HCT116 (cell line): ENCODE results near the gene SFXN5.

Experiments used
- CEBPB ChIP-seq: IDR thresholded peaks from 2 replicates; pipeline ENCODE4 v1.6.1; 2012; ENCODE audit warnings: low read depth
- EZH2 ChIP-seq: fragments of 200-600 bp; sonication (generic); IDR thresholded peaks from 2 replicates; pipeline ENCODE4 v1.6.1; 2017; ENCODE audit warnings: antibody characterized with exemption, mixed run types
- EZH2phosphoT487 ChIP-seq: fragments of 200-600 bp; IDR thresholded peaks from 2 replicates; pipeline ENCODE4 v1.6.1; 2018; ENCODE audit warnings: antibody characterized with exemption, borderline replicate concordance
- FOSL1 ChIP-seq: IDR thresholded peaks from 2 replicates; pipeline ENCODE4 v1.6.1; 2012; ENCODE audit warnings: low read depth
- POLR2A ChIP-seq: IDR thresholded peaks from 2 replicates; pipeline ENCODE4 v1.7.0; 2011; ENCODE audit warnings: borderline replicate concordance; ENCODE audit not compliant: insufficient read depth, insufficient read length; ENCODE audit errors: extremely low read depth
- YY1 ChIP-seq: IDR thresholded peaks from 2 replicates; pipeline ENCODE4 v1.6.1; 2011; ENCODE audit warnings: low read length, low read depth, moderate library complexity, mild to moderate bottlenecking; ENCODE audit not compliant: insufficient replicate concordance; ENCODE audit errors: extremely low read depth
- ZNF274 ChIP-seq: fragments of 200-500 bp; sonication (Bioruptor generic); IDR thresholded peaks from 2 replicates; pipeline ENCODE4 v1.6.1; 2014; ENCODE audit warnings: mild to moderate bottlenecking, low read depth, low read length, inconsistent platforms
- TF ChIP-seq, protein P1 (sequence below), 3 experiments: fragments of 200-600 bp in 1 of 3; sonication (generic) in 1 of 3; IDR thresholded peaks in 2 of 3; conservative IDR thresholded peaks in 1 of 3; 2 replicates each; pipeline ENCODE4 v1.5.1; 2012 to 2017; ENCODE audit warnings: low read depth in 2 of 3, low read length in 2 of 3, antibody characterized with exemption in 1 of 3, borderline replicate concordance in 1 of 3, control low read depth in 1 of 3, mild to moderate bottlenecking in 1 of 3, mixed read lengths in 1 of 3, mixed run types in 1 of 3, moderate library complexity in 1 of 3; ENCODE audit not compliant: insufficient read depth in 1 of 3
- TF ChIP-seq, protein P2 (sequence below): IDR thresholded peaks from 2 replicates; pipeline ENCODE4 v1.6.1; 2012
- TF ChIP-seq, protein P3 (sequence below): IDR thresholded peaks from 2 replicates; pipeline ENCODE4 v1.6.1; 2012
- TF ChIP-seq, protein P4 (sequence below): IDR thresholded peaks from 2 replicates; pipeline ENCODE4 v1.6.1; 2012; ENCODE audit warnings: low read depth

DNA sequence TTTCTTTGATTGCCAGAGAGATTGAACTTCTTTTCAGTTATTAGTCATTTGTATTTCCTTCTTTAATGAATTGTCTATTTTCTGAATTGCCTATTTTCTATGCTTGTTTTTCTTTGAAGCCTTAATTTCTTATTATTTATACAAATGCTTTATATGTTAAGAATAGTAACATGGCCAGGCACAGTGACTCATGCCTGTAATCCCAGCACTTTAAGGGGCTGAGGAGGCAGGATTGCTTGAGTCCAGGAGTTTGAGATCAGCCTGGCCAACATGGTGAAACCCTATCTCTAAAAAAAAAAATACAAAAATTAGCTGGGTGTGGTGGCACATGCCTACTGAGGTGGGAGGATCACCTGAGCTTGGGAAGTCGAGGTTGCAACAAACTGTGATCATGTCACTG lies 45.9 kb upstream of the SFXN5 start:
- TF ChIP-seq CEBPB: no peak
- TF ChIP-seq, protein P1, sequence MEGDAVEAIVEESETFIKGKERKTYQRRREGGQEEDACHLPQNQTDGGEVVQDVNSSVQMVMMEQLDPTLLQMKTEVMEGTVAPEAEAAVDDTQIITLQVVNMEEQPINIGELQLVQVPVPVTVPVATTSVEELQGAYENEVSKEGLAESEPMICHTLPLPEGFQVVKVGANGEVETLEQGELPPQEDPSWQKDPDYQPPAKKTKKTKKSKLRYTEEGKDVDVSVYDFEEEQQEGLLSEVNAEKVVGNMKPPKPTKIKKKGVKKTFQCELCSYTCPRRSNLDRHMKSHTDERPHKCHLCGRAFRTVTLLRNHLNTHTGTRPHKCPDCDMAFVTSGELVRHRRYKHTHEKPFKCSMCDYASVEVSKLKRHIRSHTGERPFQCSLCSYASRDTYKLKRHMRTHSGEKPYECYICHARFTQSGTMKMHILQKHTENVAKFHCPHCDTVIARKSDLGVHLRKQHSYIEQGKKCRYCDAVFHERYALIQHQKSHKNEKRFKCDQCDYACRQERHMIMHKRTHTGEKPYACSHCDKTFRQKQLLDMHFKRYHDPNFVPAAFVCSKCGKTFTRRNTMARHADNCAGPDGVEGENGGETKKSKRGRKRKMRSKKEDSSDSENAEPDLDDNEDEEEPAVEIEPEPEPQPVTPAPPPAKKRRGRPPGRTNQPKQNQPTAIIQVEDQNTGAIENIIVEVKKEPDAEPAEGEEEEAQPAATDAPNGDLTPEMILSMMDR (IDR thresholded peaks at IDR 0.05 in 2 of 3, conservative IDR thresholded peaks at IDR 0.05 in 1 of 3; ENCODE audit: borderline replicate concordance in 1 of 3, insufficient read depth in 1 of 3, low read depth in 2 of 3, low read length in 2 of 3): no peak
- no peak for TF ChIP-seq FOSL1
- TF ChIP-seq YY1: no peak
- no peak for TF ChIP-seq POLR2A
- no peak for TF ChIP-seq EZH2
- TF ChIP-seq, protein P2, sequence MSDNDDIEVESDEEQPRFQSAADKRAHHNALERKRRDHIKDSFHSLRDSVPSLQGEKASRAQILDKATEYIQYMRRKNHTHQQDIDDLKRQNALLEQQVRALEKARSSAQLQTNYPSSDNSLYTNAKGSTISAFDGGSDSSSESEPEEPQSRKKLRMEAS: no peak
- TF ChIP-seq EZH2phosphoT487: no peak
- TF ChIP-seq, protein P3, sequence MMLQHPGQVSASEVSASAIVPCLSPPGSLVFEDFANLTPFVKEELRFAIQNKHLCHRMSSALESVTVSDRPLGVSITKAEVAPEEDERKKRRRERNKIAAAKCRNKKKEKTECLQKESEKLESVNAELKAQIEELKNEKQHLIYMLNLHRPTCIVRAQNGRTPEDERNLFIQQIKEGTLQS: no peak
- TF ChIP-seq, protein P4, sequence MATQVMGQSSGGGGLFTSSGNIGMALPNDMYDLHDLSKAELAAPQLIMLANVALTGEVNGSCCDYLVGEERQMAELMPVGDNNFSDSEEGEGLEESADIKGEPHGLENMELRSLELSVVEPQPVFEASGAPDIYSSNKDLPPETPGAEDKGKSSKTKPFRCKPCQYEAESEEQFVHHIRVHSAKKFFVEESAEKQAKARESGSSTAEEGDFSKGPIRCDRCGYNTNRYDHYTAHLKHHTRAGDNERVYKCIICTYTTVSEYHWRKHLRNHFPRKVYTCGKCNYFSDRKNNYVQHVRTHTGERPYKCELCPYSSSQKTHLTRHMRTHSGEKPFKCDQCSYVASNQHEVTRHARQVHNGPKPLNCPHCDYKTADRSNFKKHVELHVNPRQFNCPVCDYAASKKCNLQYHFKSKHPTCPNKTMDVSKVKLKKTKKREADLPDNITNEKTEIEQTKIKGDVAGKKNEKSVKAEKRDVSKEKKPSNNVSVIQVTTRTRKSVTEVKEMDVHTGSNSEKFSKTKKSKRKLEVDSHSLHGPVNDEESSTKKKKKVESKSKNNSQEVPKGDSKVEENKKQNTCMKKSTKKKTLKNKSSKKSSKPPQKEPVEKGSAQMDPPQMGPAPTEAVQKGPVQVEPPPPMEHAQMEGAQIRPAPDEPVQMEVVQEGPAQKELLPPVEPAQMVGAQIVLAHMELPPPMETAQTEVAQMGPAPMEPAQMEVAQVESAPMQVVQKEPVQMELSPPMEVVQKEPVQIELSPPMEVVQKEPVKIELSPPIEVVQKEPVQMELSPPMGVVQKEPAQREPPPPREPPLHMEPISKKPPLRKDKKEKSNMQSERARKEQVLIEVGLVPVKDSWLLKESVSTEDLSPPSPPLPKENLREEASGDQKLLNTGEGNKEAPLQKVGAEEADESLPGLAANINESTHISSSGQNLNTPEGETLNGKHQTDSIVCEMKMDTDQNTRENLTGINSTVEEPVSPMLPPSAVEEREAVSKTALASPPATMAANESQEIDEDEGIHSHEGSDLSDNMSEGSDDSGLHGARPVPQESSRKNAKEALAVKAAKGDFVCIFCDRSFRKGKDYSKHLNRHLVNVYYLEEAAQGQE: no peak
- no peak for TF ChIP-seq ZNF274
